GM12878 (cell line): Measurements from ENCODE around the gene ABCG1. TPM values are rescaled to one million over a fixed set of nuclear protein-coding genes. Genes with fewer than 3 reads are reported as not detected.

Experiments used
- CHD1 ChIP-seq: IDR thresholded peaks from 2 replicates; pipeline ENCODE4 v1.6.1; 2012; ENCODE audit warnings: low read depth, low read length, improper control_type of control experiment
- HDAC2 ChIP-seq: fragments of 200-600 bp; sonication (generic); IDR thresholded peaks from 2 replicates; pipeline ENCODE4 v1.6.1; 2017
- TBL1XR1 ChIP-seq: IDR thresholded peaks from 2 replicates; pipeline ENCODE4 v1.6.1; 2012; ENCODE audit warnings: low read depth, low read length, improper control_type of control experiment
- YBX1 ChIP-seq: fragments of 450-650 bp; IDR thresholded peaks from 2 replicates; pipeline ENCODE4 v1.6.1; 2016; ENCODE audit warnings: antibody characterized with exemption
- polyA plus RNA-seq, 11 experiments: library from polyadenylated mRNA; depleted of rRNA in 4 of 11; unstranded in 6 of 11; stranded (reverse) in 5 of 11; fragments of >200 nt; fragmentation: Nextera tagmentation in 4 of 11; fragmentation: Illumina TruSeq in 1 of 11; extraction: Ambion mirVana in 4 of 11; extraction: Trizol in 1 of 11; gene quantifications; 1 replicate in 1 of 11; 2 replicates in 10 of 11; pipeline versions ENCODE4 v1.2.1 to v1.2.3, GENCODE V29; 2011 to 2016; ENCODE audit warnings: inconsistent platforms in 2 of 11, missing spikeins in 2 of 11, low read depth in 1 of 11
- total RNA-seq, 4 experiments: library from RNA; depleted of rRNA in 3 of 4; stranded (reverse); fragments of >200 nt in 3 of 4; fragmentation: Illumina TruSeq in 1 of 4; extraction: Trizol in 1 of 4; gene quantifications; 2 replicates each; pipeline versions ENCODE4 v1.2.1 to v1.2.3, GENCODE V29; 2013 to 2021
- TF ChIP-seq, protein P1 (sequence below): fragments of 450-650 bp; formaldehyde crosslinking; IDR thresholded peaks from 2 replicates; pipeline ENCODE4 v1.4.0; 2022; ENCODE audit warnings: mild to moderate bottlenecking, moderate library complexity
- TF ChIP-seq, protein P2 (sequence below): fragments of 450-650 bp; formaldehyde crosslinking; IDR thresholded peaks from 2 replicates; pipeline ENCODE4 v1.4.0; 2020; ENCODE audit warnings: mild to moderate bottlenecking, moderate library complexity
- TF ChIP-seq, protein P3 (sequence below): fragments of 450-650 bp; IDR thresholded peaks from 2 replicates; pipeline ENCODE4 v1.6.1; 2017; ENCODE audit warnings: antibody characterized with exemption, mild to moderate bottlenecking, moderate library complexity

ABCG1 gene
- total and polyA plus RNA-seq, 10 of the 15 experiments (the other 5 are each of a cell fraction or from before 2014, with no cell fraction given) = 0.59 to 19.3 (median 5.7) TPM

DNA sequence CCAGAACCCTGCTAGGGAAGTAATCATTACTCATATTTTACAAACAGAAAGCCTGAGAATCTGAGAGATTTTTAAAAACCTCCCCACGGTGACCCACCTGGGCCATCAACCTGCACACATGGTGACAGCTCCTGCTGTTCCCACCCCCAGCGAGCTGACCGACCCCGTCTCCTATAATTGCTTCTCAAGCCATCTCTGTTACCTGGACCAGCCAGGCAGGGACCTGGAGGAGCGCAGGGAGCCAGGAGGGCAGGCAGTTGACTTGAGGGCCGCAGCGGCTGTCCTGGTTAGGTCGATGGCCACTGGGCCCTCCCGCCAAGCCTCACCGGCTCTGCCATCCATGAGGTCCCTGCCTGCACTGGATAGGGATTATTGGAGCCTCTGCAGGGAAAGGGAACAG lies 124.2 kb downstream of the ABCG1 start (continued):
- TF ChIP-seq, protein P1, sequence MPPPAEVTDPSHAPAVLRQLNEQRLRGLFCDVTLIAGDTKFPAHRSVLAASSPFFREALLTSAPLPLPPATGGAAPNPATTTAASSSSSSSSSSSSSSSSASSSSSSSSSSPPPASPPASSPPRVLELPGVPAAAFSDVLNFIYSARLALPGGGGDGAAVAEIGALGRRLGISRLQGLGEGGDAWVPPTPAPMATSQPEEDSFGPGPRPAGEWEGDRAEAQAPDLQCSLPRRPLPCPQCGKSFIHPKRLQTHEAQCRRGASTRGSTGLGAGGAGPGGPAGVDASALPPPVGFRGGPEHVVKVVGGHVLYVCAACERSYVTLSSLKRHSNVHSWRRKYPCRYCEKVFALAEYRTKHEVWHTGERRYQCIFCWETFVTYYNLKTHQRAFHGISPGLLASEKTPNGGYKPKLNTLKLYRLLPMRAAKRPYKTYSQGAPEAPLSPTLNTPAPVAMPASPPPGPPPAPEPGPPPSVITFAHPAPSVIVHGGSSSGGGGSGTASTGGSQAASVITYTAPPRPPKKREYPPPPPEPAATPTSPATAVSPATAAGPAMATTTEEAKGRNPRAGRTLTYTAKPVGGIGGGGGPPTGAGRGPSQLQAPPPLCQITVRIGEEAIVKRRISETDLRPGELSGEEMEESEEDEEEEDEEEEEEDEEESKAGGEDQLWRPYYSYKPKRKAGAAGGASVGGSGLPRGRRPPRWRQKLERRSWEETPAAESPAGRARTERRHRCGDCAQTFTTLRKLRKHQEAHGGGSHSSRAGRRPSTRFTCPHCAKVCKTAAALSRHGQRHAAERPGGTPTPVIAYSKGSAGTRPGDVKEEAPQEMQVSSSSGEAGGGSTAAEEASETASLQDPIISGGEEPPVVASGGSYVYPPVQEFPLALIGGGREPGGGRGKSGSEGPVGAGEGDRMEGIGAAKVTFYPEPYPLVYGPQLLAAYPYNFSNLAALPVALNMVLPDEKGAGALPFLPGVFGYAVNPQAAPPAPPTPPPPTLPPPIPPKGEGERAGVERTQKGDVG (CRISPR knock-in tag) = no peak
- TF ChIP-seq CHD1 (no peak), TBL1XR1 (no peak), HDAC2 (no peak), YBX1 (no peak)
- TF ChIP-seq, protein P2, sequence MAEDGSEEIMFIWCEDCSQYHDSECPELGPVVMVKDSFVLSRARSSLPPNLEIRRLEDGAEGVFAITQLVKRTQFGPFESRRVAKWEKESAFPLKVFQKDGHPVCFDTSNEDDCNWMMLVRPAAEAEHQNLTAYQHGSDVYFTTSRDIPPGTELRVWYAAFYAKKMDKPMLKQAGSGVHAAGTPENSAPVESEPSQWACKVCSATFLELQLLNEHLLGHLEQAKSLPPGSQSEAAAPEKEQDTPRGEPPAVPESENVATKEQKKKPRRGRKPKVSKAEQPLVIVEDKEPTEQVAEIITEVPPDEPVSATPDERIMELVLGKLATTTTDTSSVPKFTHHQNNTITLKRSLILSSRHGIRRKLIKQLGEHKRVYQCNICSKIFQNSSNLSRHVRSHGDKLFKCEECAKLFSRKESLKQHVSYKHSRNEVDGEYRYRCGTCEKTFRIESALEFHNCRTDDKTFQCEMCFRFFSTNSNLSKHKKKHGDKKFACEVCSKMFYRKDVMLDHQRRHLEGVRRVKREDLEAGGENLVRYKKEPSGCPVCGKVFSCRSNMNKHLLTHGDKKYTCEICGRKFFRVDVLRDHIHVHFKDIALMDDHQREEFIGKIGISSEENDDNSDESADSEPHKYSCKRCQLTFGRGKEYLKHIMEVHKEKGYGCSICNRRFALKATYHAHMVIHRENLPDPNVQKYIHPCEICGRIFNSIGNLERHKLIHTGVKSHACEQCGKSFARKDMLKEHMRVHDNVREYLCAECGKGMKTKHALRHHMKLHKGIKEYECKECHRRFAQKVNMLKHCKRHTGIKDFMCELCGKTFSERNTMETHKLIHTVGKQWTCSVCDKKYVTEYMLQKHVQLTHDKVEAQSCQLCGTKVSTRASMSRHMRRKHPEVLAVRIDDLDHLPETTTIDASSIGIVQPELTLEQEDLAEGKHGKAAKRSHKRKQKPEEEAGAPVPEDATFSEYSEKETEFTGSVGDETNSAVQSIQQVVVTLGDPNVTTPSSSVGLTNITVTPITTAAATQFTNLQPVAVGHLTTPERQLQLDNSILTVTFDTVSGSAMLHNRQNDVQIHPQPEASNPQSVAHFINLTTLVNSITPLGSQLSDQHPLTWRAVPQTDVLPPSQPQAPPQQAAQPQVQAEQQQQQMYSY (CRISPR knock-in tag) = no peak
- TF ChIP-seq, protein P3, sequence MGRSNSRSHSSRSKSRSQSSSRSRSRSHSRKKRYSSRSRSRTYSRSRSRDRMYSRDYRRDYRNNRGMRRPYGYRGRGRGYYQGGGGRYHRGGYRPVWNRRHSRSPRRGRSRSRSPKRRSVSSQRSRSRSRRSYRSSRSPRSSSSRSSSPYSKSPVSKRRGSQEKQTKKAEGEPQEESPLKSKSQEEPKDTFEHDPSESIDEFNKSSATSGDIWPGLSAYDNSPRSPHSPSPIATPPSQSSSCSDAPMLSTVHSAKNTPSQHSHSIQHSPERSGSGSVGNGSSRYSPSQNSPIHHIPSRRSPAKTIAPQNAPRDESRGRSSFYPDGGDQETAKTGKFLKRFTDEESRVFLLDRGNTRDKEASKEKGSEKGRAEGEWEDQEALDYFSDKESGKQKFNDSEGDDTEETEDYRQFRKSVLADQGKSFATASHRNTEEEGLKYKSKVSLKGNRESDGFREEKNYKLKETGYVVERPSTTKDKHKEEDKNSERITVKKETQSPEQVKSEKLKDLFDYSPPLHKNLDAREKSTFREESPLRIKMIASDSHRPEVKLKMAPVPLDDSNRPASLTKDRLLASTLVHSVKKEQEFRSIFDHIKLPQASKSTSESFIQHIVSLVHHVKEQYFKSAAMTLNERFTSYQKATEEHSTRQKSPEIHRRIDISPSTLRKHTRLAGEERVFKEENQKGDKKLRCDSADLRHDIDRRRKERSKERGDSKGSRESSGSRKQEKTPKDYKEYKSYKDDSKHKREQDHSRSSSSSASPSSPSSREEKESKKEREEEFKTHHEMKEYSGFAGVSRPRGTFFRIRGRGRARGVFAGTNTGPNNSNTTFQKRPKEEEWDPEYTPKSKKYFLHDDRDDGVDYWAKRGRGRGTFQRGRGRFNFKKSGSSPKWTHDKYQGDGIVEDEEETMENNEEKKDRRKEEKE = no peak
